K562 (cell line): ENCODE measurements around the gene ZNF74. TPM values are rescaled to one million over a fixed set of nuclear protein-coding genes. Genes with fewer than 3 reads are reported as not detected.

Source experiments
- BDP1 ChIP-seq: IDR thresholded peaks from 3 replicates; pipeline ENCODE4 v1.6.1; 2011; ENCODE audit not compliant: insufficient read length, insufficient read depth
- BRF1 ChIP-seq: IDR thresholded peaks from 3 replicates; pipeline ENCODE4 v1.6.1; 2011; ENCODE audit warnings: borderline replicate concordance, mild to moderate bottlenecking; ENCODE audit not compliant: insufficient read length; ENCODE audit errors: extremely low read depth
- E2F6 ChIP-seq, 2 experiments: IDR thresholded peaks; 2 replicates each; pipeline ENCODE4 v1.6.1; 2011; ENCODE audit warnings: borderline replicate concordance in 1 of 2, control low read depth in 1 of 2, low read depth in 1 of 2, low read length in 1 of 2, mild to moderate bottlenecking in 1 of 2, mixed read lengths in 1 of 2, moderate library complexity in 1 of 2; ENCODE audit not compliant: insufficient read depth in 1 of 2, insufficient read length in 1 of 2, poor library complexity in 1 of 2, severe bottlenecking in 1 of 2; ENCODE audit errors: extremely low read depth in 1 of 2
- GTF2E2 ChIP-seq: fragments of 200-800 bp; sonication (Bioruptor generic); IDR thresholded peaks from 2 replicates; pipeline ENCODE4 v1.6.1; 2016; ENCODE audit warnings: missing genetic modification characterization, missing compliant biosample characterization
- KLF6 ChIP-seq: fragments of 250-450 bp; sonication (Bioruptor Pico); IDR thresholded peaks from 2 replicates; pipeline ENCODE4 v1.4.0; 2020; ENCODE audit warnings: mild to moderate bottlenecking, moderate library complexity, borderline replicate concordance
- MTA3 ChIP-seq: fragments of 450-650 bp; formaldehyde crosslinking; IDR thresholded peaks from 2 replicates; pipeline ENCODE4 v1.6.1; 2017; ENCODE audit warnings: mild to moderate bottlenecking, borderline replicate concordance
- PML ChIP-seq: IDR thresholded peaks from 2 replicates; pipeline ENCODE4 v1.6.1; 2012; ENCODE audit warnings: low read length, inconsistent platforms
- PPARD ChIP-seq: fragments of 250-450 bp; sonication (Bioruptor Pico); IDR thresholded peaks from 2 replicates; pipeline ENCODE4 v1.8.0; 2022; ENCODE audit warnings: inconsistent platforms, mild to moderate bottlenecking, moderate library complexity
- TAF7 ChIP-seq: fragments of 450-650 bp; IDR thresholded peaks from 2 replicates; pipeline ENCODE4 v1.6.1; 2016; ENCODE audit warnings: missing genetic modification characterization, missing compliant biosample characterization
- THRAP3 ChIP-seq: fragments of 450-650 bp; IDR thresholded peaks from 2 replicates; pipeline ENCODE4 v1.6.1; 2016; ENCODE audit warnings: mild to moderate bottlenecking, inconsistent platforms, borderline replicate concordance
- U2AF2 ChIP-seq: fragments of 200-400 bp; formaldehyde crosslinking; optimal IDR thresholded peaks from 2 replicates; pipeline ENCODE3; 2017; ENCODE audit warnings: low read depth, mild to moderate bottlenecking, low read length
- ZBTB26 ChIP-seq: fragments of 450-650 bp; formaldehyde crosslinking; IDR thresholded peaks from 2 replicates; pipeline ENCODE4 v1.4.0; 2022; ENCODE audit warnings: missing genetic modification characterization
- ZNF133 ChIP-seq: fragments of 250-450 bp; sonication (Bioruptor Pico); IDR thresholded peaks from 2 replicates; pipeline ENCODE4 v1.4.0; 2020; ENCODE audit warnings: mild to moderate bottlenecking
- ZNF274 ChIP-seq: IDR thresholded peaks from 2 replicates; pipeline ENCODE4 v1.6.1; 2011; ENCODE audit warnings: low read depth, mild to moderate bottlenecking, low read length, moderate library complexity, borderline replicate concordance
- ZNF347 ChIP-seq: fragments of 450-650 bp; formaldehyde crosslinking; IDR thresholded peaks from 2 replicates; pipeline ENCODE4 v1.4.0; 2020; ENCODE audit warnings: low read depth, mild to moderate bottlenecking, moderate library complexity
- ZNF507 ChIP-seq: conservative IDR thresholded peaks from 2 replicates; pipeline ENCODE4 v1.6.1; 2017; ENCODE audit warnings: missing genetic modification characterization, missing compliant biosample characterization
- polyA plus RNA-seq, 8 experiments: library from polyadenylated mRNA; depleted of rRNA in 4 of 8; stranded (reverse) in 5 of 8; unstranded in 3 of 8; fragments of >200 nt; fragmentation: Nextera tagmentation in 2 of 8; fragmentation: Illumina TruSeq in 1 of 8; extraction: Ambion mirVana in 2 of 8; extraction: Trizol in 1 of 8; gene quantifications; 2 replicates each; pipeline versions ENCODE4 v1.2.1 to v1.2.3, GENCODE V29; 2011 to 2014; ENCODE audit warnings: inconsistent platforms in 1 of 8, missing spikeins in 1 of 8
- total RNA-seq, 7 experiments: library from RNA; depleted of rRNA in 6 of 7; stranded (reverse); fragments of >200 nt in 6 of 7; fragmentation: Illumina TruSeq in 2 of 7; extraction: Trizol in 2 of 7; gene quantifications; 2 replicates each; pipeline versions ENCODE4 v1.2.1 to v1.2.3, GENCODE V29; 2011 to 2021; ENCODE audit warnings: low replicate concordance in 1 of 7
- TF ChIP-seq, protein P1 (sequence below): sonication (generic); formaldehyde crosslinking; IDR thresholded peaks from 2 replicates; pipeline ENCODE4 v1.8.0; 2022; ENCODE audit warnings: mild to moderate bottlenecking, low read depth, missing genetic modification reagents
- TF ChIP-seq, protein P2 (sequence below): sonication (generic); formaldehyde crosslinking; IDR thresholded peaks from 2 replicates; pipeline ENCODE4 v1.8.0; 2022; ENCODE audit warnings: mild to moderate bottlenecking, missing genetic modification reagents
- TF ChIP-seq, protein P3 (sequence below): fragments of 250-450 bp; sonication (Bioruptor Pico); IDR thresholded peaks from 2 replicates; pipeline ENCODE4 v1.9.0; 2021; ENCODE audit warnings: mild to moderate bottlenecking, inconsistent platforms

The ZNF74 gene
- total and polyA plus RNA-seq, 9 of the 15 experiments (the other 6 are each of a cell fraction or from before 2014, with no cell fraction given): 2.4 to 53.5 (median 31.5) TPM

- TF ChIP-seq, protein P1, sequence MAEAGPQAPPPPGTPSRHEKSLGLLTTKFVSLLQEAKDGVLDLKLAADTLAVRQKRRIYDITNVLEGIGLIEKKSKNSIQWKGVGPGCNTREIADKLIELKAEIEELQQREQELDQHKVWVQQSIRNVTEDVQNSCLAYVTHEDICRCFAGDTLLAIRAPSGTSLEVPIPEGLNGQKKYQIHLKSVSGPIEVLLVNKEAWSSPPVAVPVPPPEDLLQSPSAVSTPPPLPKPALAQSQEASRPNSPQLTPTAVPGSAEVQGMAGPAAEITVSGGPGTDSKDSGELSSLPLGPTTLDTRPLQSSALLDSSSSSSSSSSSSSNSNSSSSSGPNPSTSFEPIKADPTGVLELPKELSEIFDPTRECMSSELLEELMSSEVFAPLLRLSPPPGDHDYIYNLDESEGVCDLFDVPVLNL: peak; percentile 59; the same call in 1 of the 2 replicates
- TF ChIP-seq KLF6 (CRISPR knock-in tag): no peak
- TF ChIP-seq GTF2E2 (tag): no peak
- TF ChIP-seq, protein P2, sequence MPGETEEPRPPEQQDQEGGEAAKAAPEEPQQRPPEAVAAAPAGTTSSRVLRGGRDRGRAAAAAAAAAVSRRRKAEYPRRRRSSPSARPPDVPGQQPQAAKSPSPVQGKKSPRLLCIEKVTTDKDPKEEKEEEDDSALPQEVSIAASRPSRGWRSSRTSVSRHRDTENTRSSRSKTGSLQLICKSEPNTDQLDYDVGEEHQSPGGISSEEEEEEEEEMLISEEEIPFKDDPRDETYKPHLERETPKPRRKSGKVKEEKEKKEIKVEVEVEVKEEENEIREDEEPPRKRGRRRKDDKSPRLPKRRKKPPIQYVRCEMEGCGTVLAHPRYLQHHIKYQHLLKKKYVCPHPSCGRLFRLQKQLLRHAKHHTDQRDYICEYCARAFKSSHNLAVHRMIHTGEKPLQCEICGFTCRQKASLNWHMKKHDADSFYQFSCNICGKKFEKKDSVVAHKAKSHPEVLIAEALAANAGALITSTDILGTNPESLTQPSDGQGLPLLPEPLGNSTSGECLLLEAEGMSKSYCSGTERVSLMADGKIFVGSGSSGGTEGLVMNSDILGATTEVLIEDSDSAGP (CRISPR knock-in tag): no peak
- no peak for TF ChIP-seq ZNF347 (CRISPR knock-in tag)
- no peak for TF ChIP-seq BRF1
- no peak for TF ChIP-seq PML
- TF ChIP-seq ZNF133 (CRISPR knock-in tag): no peak
- no peak for TF ChIP-seq ZNF274
- TF ChIP-seq, protein P3, sequence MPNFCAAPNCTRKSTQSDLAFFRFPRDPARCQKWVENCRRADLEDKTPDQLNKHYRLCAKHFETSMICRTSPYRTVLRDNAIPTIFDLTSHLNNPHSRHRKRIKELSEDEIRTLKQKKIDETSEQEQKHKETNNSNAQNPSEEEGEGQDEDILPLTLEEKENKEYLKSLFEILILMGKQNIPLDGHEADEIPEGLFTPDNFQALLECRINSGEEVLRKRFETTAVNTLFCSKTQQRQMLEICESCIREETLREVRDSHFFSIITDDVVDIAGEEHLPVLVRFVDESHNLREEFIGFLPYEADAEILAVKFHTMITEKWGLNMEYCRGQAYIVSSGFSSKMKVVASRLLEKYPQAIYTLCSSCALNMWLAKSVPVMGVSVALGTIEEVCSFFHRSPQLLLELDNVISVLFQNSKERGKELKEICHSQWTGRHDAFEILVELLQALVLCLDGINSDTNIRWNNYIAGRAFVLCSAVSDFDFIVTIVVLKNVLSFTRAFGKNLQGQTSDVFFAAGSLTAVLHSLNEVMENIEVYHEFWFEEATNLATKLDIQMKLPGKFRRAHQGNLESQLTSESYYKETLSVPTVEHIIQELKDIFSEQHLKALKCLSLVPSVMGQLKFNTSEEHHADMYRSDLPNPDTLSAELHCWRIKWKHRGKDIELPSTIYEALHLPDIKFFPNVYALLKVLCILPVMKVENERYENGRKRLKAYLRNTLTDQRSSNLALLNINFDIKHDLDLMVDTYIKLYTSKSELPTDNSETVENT (CRISPR knock-in tag): peak; percentile 42; the same call in 1 of the 2 replicates
- TF ChIP-seq ZBTB26 (CRISPR knock-in tag): no peak
- TF ChIP-seq THRAP3: no peak
- TF ChIP-seq E2F6 (IDR thresholded peaks at IDR 0.05; ENCODE audit: borderline replicate concordance in 1 of 2, extremely low read depth in 1 of 2, insufficient read depth in 1 of 2, insufficient read length in 1 of 2, low read depth in 1 of 2, low read length in 1 of 2, poor library complexity in 1 of 2, severe bottlenecking in 1 of 2): no peak
- peak; percentile 55; the same call in 1 of the 2 replicates for TF ChIP-seq TAF7 (tag)
- no peak for TF ChIP-seq BDP1
- TF ChIP-seq ZNF507 (tag): no peak
- TF ChIP-seq MTA3: no peak
- TF ChIP-seq U2AF2: no peak
- TF ChIP-seq PPARD (CRISPR knock-in tag): no peak
These were observed 9.2 kb downstream of the ZNF74 start (continued) for GRCh38 chr22:20402960-20403778.
